Bronchial epithelial cell (primary cell): ENCODE measurements around the gene GRAMD2B. TPM values are rescaled to one million over a fixed set of nuclear protein-coding genes. Genes with fewer than 3 reads are reported as not detected.

Experiments
- DNase-seq: peaks from one replicate; pipeline ENCODE4 v3.0.0-alpha.2; 2010; ENCODE audit warnings: low read depth
- FAIRE-seq: peaks from 2 replicates; lab custom pipeline; 2011; peaks lifted over from hg19 to GRCh38; lab: Jason Lieb, UNC
- H3K27me3 ChIP-seq: 2 replicates; pipeline ENCODE4 v1.5.1; 2011; ENCODE audit warnings: low read length; ENCODE audit not compliant: control insufficient read depth, insufficient read depth
- H3K36me3 ChIP-seq: 2 replicates; pipeline ENCODE4 v1.5.1; 2011; ENCODE audit warnings: low read length; ENCODE audit not compliant: control insufficient read depth, insufficient read depth
- H3K4me3 ChIP-seq: 2 replicates; pipeline ENCODE4 v1.5.1; 2011; ENCODE audit warnings: mild to moderate bottlenecking, low read depth, low read length, control low read depth
- total RNA-seq: library from RNA; depleted of rRNA; stranded (reverse); fragments of >200 nt; gene quantifications from 2 replicates; pipeline ENCODE4 v1.2.1, GENCODE V29; 2014
- TF ChIP-seq, protein P1 (sequence below): IDR thresholded peaks from 2 replicates; pipeline ENCODE4 v1.5.1; 2011; ENCODE audit warnings: mild to moderate bottlenecking, moderate library complexity, low read length, control low read depth, inconsistent platforms; ENCODE audit not compliant: insufficient read depth, severe bottlenecking

The GRAMD2B gene
- total RNA-seq, 1 donor from 2014 or later, result 9.2 TPM

DNA sequence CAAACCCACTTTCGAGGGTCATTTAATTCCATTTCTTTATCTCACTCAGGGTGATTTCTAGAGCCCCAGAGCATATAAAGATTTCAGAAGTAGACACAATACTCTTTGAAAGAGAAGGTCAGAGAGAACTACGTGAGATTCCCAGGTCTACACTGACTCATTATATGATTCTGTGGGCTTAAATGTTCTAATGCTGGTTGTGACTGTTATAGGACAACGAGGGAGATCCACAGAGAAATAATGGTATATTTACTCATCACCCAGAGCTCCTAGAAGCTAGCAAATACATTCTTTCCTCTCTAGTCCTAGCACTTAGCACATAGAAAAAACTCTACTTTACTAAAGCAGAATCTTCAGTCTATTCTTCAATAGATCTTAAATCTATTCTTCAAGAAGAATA, 39.4 kb upstream of the GRAMD2B start:
- no peak for FAIRE-seq
- no peaks in the 10 kb centered on the region for H3K27me3 ChIP-seq
- no peaks in the 10 kb centered on the region for H3K36me3 ChIP-seq
- TF ChIP-seq, protein P1, sequence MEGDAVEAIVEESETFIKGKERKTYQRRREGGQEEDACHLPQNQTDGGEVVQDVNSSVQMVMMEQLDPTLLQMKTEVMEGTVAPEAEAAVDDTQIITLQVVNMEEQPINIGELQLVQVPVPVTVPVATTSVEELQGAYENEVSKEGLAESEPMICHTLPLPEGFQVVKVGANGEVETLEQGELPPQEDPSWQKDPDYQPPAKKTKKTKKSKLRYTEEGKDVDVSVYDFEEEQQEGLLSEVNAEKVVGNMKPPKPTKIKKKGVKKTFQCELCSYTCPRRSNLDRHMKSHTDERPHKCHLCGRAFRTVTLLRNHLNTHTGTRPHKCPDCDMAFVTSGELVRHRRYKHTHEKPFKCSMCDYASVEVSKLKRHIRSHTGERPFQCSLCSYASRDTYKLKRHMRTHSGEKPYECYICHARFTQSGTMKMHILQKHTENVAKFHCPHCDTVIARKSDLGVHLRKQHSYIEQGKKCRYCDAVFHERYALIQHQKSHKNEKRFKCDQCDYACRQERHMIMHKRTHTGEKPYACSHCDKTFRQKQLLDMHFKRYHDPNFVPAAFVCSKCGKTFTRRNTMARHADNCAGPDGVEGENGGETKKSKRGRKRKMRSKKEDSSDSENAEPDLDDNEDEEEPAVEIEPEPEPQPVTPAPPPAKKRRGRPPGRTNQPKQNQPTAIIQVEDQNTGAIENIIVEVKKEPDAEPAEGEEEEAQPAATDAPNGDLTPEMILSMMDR, result no peak
- no peak overlapping the region for H3K4me3 ChIP-seq
- no peak for DNase-seq

- TF ChIP-seq, protein P1, result no peak
- Histone ChIP-seq H3K36me3 (no peaks in the 10 kb centered on the region), H3K4me3 (no peak overlapping the region), H3K27me3 (no peaks in the 10 kb centered on the region)
- FAIRE-seq (no peak), DNase-seq (peak; percentile 81)
Observed at GRCh38 chr5:126384985-126385384, 38.2 kb upstream of the GRAMD2B start.

DNA sequence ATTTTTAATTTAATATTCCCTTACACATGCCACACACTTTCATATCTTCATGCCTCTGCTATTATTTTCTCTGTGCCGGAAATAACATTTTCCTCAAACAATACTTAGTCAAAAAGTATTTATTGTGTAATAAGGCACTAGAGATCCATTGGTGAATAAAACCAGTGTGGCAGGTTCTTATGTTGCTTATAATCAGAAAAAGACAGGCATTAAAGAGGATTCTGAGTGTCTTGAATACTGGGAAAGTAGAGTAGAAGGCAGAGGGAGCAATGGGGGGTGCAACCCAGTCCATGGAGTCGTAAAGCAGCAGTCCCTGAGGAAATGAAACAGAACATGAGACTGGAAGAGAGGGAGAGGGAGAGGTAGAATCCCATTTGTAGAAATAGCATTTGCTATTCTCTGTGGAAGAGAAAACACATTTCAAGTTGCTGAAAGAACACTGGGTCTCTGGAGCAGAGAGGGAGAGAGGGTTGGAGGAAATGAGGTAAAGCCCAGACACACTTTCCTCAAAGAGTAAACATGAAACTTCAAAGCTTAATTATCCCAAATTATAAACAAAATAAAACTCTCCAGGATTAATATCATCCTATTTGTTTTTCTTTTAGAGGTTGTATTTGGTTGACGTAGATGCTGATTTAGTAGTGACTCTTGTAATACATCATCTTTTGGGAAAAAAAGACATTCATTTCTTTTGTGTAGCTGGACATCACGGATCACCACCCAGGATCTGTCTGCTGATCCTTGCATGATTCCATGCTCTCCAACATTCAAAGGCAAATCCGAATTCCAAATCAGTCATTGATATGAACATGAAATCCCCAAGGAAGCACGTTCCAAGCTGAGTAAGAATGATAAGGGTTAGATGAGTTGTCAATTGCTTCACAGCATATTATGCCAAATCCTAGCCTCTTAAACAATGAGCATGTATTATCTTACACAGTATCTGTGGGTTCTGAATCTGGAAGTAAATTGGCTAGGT, 37.4 kb upstream of the GRAMD2B start:
- FAIRE-seq, result peak; percentile 85
- no peaks in the 10 kb centered on the region for H3K36me3 ChIP-seq
- TF ChIP-seq, protein P1, result no peak
- H3K27me3 ChIP-seq, result no peaks in the 10 kb centered on the region
- peak; percentile 81 for DNase-seq
- H3K4me3 ChIP-seq, result no peak overlapping the region

GRCh38 chr5:126389179-126389578, 34.0 kb upstream of the GRAMD2B start:
- H3K27me3 ChIP-seq, result no peaks in the 10 kb centered on the region
- H3K36me3 ChIP-seq, result no peaks in the 10 kb centered on the region
- DNase-seq (no peak), FAIRE-seq (no peak)
- no peak overlapping the region for H3K4me3 ChIP-seq
- TF ChIP-seq, protein P1, result no peak

GRCh38 chr5:126390051-126390450, 33.2 kb upstream of the GRAMD2B start:
- FAIRE-seq, result no peak
- TF ChIP-seq, protein P1, result no peak
- no peak overlapping the region for H3K4me3 ChIP-seq

GRCh38 chr5:126391386-126391785, 31.8 kb upstream of the GRAMD2B start:
- no peak overlapping the region for H3K4me3 ChIP-seq
- FAIRE-seq, result no peak
- H3K36me3 ChIP-seq, result no peaks in the 10 kb centered on the region
- TF ChIP-seq, protein P1, result no peak
- DNase-seq, result no peak
- no peaks in the 10 kb centered on the region for H3K27me3 ChIP-seq

More at GRCh38 chr5:126390051-126390450, 33.2 kb upstream of the GRAMD2B start:
- Histone ChIP-seq H3K36me3 (no peaks in the 10 kb centered on the region), H3K27me3 (no peaks in the 10 kb centered on the region)
- DNase-seq, result no peak
